ENCODE measurements around the gene NOL3. TPM values are rescaled to one million over a fixed set of nuclear protein-coding genes. Genes with fewer than 3 reads are reported as not detected.

NOL3 gene
- total and polyA plus RNA-seq, 2 donors: 2.3 to 28.2 TPM

DNA sequence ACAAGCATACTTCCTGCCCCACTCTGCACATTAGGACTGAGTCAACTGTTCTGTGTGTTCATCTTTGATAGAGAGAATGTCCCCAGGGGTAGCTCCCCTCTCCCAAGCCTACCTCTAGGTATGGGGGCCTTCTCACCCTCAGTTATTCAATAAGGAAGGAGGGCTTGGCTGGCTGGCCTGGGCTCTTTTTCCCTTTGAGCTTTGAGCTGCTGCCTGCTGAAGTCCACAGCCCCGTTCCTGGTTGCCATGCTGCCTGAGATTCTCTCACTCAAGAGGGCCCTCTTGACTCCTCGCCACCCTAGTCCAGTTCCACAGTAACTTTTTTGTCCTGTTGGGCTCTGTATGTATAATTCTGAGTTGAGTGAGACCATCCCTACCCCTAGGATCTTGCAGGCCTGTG is 24.6 kb upstream of the NOL3 start:
- Histone ChIP-seq H3K9me3 (ENCODE audit: control insufficient read depth in 2 of 2, insufficient read depth in 1 of 2, low read length in 1 of 2) (peaks cover 5 to 11% of the 10 kb centered on the region in 2 donors), H3K27me3 (ENCODE audit: control insufficient read depth in 2 of 2, insufficient read depth in 1 of 2, low read length in 1 of 2) (peaks cover 15 to 21% of the 10 kb centered on the region in 2 donors), H3K4me1 (ENCODE audit: control insufficient read depth in 2 of 2, insufficient read depth in 2 of 2, low read length in 2 of 2) (peaks cover 4 to 9% of the 10 kb centered on the region in 2 donors), H3K4me3 (ENCODE audit: low read length in 2 of 2) (no peak overlapping the region), H3K27ac (ENCODE audit: low read depth in 1 of 2, low read length in 1 of 2) (no peak overlapping the region), H3K36me3 (ENCODE audit: control insufficient read depth in 2 of 2, insufficient read depth in 2 of 2, low read length in 1 of 2) (peaks cover 69 to 73% of the 10 kb centered on the region in 2 donors)
- no peak for DNase-seq (ENCODE audit: low read depth in 6 of 9, low spot score in 9 of 9)
- 97% methylated on average over 2 of the region's 2 CpGs for WGBS

DNA sequence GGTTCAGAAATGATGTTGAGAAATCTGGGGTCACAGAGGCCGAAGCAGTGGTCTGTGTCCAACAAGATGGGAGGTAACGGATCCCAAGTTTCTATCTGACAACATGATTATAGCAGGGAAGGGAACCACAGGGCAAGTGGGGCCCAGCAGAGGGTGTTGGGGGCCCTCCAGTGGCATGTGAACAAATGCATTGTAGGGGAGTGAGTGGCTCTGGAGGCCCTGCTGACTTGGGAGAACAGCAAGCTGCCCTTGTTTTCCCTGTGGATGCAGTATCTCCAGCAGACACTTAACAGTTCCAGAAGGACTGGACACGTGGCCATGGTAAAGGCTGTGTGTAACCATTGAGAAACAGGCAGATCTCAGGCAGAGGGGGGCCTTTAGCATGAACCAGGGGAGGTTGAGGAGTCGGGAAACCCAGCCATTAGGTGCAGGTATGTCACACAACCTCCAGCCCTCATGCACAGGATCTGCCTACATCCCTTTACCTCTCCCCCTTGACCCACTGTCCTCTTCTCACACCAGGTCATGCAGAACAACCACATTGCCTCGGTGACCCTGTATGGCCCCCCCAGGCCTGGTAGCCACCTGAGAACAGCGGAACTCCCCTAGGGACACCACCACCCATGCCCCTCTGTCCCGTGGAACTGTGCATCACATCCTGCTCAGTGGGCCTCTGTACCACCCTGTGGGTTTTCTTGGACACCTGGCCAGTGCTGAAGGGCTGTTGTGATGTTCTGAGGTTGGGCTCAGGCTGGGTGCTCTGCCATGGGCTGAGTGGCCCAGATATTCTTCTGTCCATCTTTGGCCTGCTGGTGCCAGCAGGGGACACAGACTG is 23.6 kb upstream of the NOL3 start:
- no peak for DNase-seq (ENCODE audit: low read depth in 6 of 9, low spot score in 9 of 9)
- Histone ChIP-seq H3K36me3 (ENCODE audit: control insufficient read depth in 2 of 2, insufficient read depth in 2 of 2, low read length in 1 of 2) (peaks cover 60 to 65% of the 10 kb centered on the region in 2 donors), H3K9me3 (ENCODE audit: control insufficient read depth in 2 of 2, insufficient read depth in 1 of 2, low read length in 1 of 2) (peaks cover 5 to 13% of the 10 kb centered on the region in 2 donors), H3K4me3 (ENCODE audit: low read length in 2 of 2) (no peak overlapping the region), H3K27ac (ENCODE audit: low read depth in 1 of 2, low read length in 1 of 2) (no peak overlapping the region), H3K27me3 (ENCODE audit: control insufficient read depth in 2 of 2, insufficient read depth in 1 of 2, low read length in 1 of 2) (peaks cover 25 to 31% of the 10 kb centered on the region in 2 donors), H3K4me1 (ENCODE audit: control insufficient read depth in 2 of 2, insufficient read depth in 2 of 2, low read length in 2 of 2) (peaks cover 7 to 12% of the 10 kb centered on the region in 2 donors)
- WGBS: 97% methylated on average over 7 of the region's 7 CpGs

DNA sequence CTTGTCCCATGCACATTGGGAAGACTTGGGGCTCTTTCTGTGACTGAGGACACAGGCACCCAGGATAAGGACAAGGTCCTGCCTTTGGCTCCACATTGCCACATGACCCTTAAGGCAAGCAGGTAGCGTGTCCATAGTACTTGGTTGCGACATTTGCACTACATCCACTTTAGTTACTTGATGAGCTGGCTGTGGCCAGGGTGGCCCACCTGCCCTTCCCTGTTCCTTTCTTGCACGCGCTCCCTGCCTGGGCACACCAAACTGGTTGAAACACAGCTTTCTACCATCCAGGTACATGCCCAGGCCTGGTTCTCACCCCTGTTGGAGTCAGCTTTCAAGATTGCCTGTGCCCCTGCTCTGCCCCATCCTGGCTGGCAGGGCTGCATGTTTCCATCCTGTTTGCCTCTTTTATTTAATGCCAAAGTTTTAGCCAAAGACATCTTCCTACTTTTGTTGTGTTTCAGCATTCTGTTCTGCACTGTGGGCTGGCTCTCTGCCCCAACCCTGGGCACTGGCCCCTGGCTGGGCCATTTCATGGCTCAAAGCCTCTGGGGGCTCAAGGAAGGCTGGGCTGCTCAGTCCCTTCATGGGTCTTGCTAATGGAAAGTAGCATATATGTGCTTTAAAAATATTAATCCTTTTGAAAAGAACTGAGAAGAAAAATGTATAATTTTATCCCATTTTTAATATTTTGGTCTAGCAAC is 22.7 kb upstream of the NOL3 start:
- Histone ChIP-seq H3K4me1 (ENCODE audit: control insufficient read depth in 2 of 2, insufficient read depth in 2 of 2, low read length in 2 of 2) (peaks cover 7 to 12% of the 10 kb centered on the region in 2 donors), H3K9me3 (ENCODE audit: control insufficient read depth in 2 of 2, insufficient read depth in 1 of 2, low read length in 1 of 2) (peaks cover 5 to 13% of the 10 kb centered on the region in 2 donors), H3K36me3 (ENCODE audit: control insufficient read depth in 2 of 2, insufficient read depth in 2 of 2, low read length in 1 of 2) (peaks cover 51 to 60% of the 10 kb centered on the region in 2 donors), H3K27me3 (ENCODE audit: control insufficient read depth in 2 of 2, insufficient read depth in 1 of 2, low read length in 1 of 2) (peaks cover 28 to 40% of the 10 kb centered on the region in 2 donors), H3K27ac (ENCODE audit: low read depth in 1 of 2, low read length in 1 of 2) (no peak overlapping the region), H3K4me3 (ENCODE audit: low read length in 2 of 2) (no peak overlapping the region)
- no peak for DNase-seq (ENCODE audit: low read depth in 6 of 9, low spot score in 9 of 9)
- WGBS: 97% methylated on average over 4 of the region's 4 CpGs

DNA sequence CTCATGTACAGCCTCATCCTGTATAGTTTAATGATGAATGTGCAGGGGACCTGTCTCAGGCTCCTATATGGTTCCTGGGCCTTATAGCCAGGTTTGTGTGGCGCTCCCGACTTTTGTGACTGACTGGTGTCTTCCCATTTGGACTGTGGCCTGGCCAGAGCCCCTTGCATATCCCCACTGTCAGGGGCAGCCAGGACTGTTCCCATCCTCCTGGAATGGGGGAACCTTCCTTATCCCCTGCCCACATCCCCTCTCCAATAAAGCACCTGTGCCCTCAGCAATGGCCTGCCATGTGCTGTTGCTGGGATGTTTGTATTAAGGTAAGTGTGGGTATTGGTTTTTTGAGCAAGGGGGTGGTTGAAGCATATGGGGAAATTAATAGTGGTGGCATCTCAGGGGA is 22.1 kb upstream of the NOL3 start:
- 95% methylated on average over 2 of the region's 2 CpGs for WGBS
- Histone ChIP-seq H3K36me3 (ENCODE audit: control insufficient read depth in 2 of 2, insufficient read depth in 2 of 2, low read length in 1 of 2) (peaks cover 46 to 58% of the 10 kb centered on the region in 2 donors), H3K9me3 (ENCODE audit: control insufficient read depth in 2 of 2, insufficient read depth in 1 of 2, low read length in 1 of 2) (peaks cover 5 to 13% of the 10 kb centered on the region in 2 donors), H3K27me3 (ENCODE audit: control insufficient read depth in 2 of 2, insufficient read depth in 1 of 2, low read length in 1 of 2) (peaks cover 32 to 46% of the 10 kb centered on the region in 2 donors), H3K4me1 (ENCODE audit: control insufficient read depth in 2 of 2, insufficient read depth in 2 of 2, low read length in 2 of 2) (peaks cover 7 to 12% of the 10 kb centered on the region in 2 donors), H3K27ac (ENCODE audit: low read depth in 1 of 2, low read length in 1 of 2) (no peak overlapping the region), H3K4me3 (ENCODE audit: low read length in 2 of 2) (no peak overlapping the region)
- no peak for DNase-seq (ENCODE audit: low read depth in 6 of 9, low spot score in 9 of 9)

DNA sequence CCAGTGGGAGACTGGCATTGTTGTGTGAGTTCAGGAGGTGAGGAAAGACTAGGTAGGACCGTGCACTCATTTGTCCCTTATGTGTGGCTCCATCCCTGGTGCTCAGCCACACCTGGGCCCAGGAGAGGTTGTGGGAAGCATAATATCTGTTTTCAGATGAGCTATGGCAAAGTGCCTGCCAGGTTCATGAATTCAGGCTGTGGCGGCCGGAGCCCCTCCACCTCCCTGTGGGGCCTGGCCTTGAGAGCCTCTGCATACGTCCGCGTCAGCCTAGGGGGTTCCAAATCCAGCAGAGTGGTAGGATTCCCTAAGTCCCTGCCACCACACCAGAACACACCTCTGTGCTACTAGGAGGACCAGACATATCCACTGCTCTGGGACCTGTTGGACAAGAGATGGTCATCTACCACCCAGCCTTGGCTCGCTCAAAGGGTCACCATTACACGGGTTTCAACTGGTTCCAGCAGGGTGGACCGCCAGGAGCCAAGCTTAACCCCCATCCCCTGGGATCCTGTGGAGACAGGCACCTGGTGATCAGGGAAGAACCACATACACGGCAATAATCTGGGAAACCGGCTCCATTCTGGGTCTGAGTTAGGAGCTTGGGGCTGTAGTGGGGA is 21.6 kb upstream of the NOL3 start:
- DNase-seq (ENCODE audit: low read depth in 6 of 9, low spot score in 9 of 9): no peak
- WGBS: 97% methylated on average over 11 of the region's 11 CpGs
- peaks cover 7 to 12% of the 10 kb centered on the region in 2 donors for H3K4me1 ChIP-seq (ENCODE audit: control insufficient read depth in 2 of 2, insufficient read depth in 2 of 2, low read length in 2 of 2)

DNA sequence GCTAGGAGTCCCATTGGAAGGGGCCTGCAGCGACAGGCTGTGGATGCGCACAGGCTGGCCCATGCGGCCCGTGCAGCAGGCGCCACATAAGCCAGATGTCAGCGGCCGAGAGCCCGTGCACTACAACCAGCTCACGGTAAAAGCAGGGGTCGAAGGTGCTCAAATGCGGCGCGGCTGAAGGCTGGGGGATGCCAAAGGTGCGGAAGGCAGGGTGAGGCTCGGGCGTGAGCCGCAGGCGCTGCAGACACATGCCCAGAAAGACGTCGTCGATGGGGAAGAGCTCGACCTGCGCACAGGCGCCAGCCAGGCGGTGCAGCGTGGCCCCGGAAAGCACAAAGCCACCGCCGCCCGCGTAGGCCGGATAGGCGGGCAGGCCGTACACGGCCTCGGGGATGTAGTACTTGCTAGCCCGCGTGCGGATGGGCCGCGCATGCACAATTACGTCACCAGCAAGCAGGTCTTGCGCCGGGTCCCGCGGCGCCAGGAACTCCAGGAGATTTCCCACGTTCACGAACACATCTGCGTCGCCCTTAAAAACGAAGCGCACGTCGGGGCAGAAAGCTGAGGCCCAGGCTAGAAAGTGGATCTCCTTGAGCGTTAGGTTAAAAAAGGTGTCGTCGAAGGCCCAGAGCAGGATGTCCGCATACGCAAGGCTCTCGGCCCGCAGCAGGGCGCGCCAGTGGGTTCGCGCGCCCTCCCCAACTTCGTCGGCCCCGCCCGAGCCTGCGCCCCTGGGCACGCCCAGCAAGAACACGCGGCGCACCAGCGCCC is 20.9 kb upstream of the NOL3 start:
- DNase-seq (ENCODE audit: low read depth in 6 of 9, low spot score in 9 of 9): no peak
- peaks cover 5 to 13% of the 10 kb centered on the region in 2 donors for H3K9me3 ChIP-seq (ENCODE audit: control insufficient read depth in 2 of 2, insufficient read depth in 1 of 2, low read length in 1 of 2)
- no peak overlapping the region for H3K4me3 ChIP-seq (ENCODE audit: low read length in 2 of 2)
- WGBS: 80% methylated on average over 77 of the region's 77 CpGs
- H3K27me3 ChIP-seq (ENCODE audit: control insufficient read depth in 2 of 2, insufficient read depth in 1 of 2, low read length in 1 of 2): peaks cover 36 to 58% of the 10 kb centered on the region in 2 donors
- peaks cover 36 to 45% of the 10 kb centered on the region in 2 donors for H3K36me3 ChIP-seq (ENCODE audit: control insufficient read depth in 2 of 2, insufficient read depth in 2 of 2, low read length in 1 of 2)
- H3K27ac ChIP-seq (ENCODE audit: low read depth in 1 of 2, low read length in 1 of 2): no peak overlapping the region
- H3K4me1 ChIP-seq (ENCODE audit: control insufficient read depth in 2 of 2, insufficient read depth in 2 of 2, low read length in 2 of 2): peaks cover 7 to 12% of the 10 kb centered on the region in 2 donors

More for the DNA sequence above, 21.6 kb upstream of the NOL3 start:
- Histone ChIP-seq H3K36me3 (ENCODE audit: control insufficient read depth in 2 of 2, insufficient read depth in 2 of 2, low read length in 1 of 2) (peaks cover 42 to 52% of the 10 kb centered on the region in 2 donors), H3K4me3 (ENCODE audit: low read length in 2 of 2) (no peak overlapping the region), H3K27me3 (ENCODE audit: control insufficient read depth in 2 of 2, insufficient read depth in 1 of 2, low read length in 1 of 2) (peaks cover 32 to 51% of the 10 kb centered on the region in 2 donors), H3K9me3 (ENCODE audit: control insufficient read depth in 2 of 2, insufficient read depth in 1 of 2, low read length in 1 of 2) (peaks cover 5 to 13% of the 10 kb centered on the region in 2 donors), H3K27ac (ENCODE audit: low read depth in 1 of 2, low read length in 1 of 2) (no peak overlapping the region)

DNA sequence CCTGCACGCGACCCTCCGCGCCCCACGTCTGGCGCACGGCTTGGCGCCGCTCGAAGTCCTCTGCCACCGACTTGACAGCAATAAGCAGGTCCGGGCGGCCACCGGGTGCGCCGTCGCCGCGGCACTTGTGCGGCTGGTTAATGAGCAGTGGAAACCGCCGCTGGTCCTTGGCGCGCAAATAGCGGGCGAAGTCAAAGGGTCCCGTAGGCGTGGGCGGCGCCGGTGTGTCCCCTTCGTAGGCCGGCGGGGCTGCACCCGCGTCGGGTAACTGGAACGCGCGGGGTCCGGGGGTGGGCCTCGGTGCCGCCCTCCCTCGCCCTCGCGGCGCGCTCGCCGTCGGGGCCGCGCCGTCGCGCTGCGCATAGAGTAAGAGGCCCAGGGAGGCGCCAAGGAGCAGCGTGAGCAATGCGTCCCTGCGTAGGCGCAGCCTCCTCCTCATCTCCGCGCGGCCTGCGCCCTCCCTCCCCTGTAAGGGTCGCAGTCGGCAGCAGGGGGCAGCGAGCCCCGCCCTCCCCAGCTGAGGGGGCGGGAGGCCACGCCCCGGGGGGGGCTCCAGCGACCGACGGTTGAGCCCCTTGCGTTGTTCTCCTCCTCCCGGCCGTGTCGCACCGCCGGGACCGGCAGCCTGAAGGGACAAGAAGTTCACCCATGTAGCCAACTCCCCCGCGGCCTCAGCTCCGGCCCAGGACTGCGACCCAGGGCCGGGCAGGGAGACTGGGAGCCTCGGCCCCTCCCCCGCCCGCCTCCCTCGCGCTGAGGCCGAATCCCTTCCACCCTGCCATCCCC is 20.1 kb upstream of the NOL3 start:
- Histone ChIP-seq H3K27me3 (ENCODE audit: control insufficient read depth in 2 of 2, insufficient read depth in 1 of 2, low read length in 1 of 2) (peaks cover 44 to 66% of the 10 kb centered on the region in 2 donors), H3K4me3 (ENCODE audit: low read length in 2 of 2) (peak overlapping the region; percentile 18 to 63), H3K27ac (ENCODE audit: low read depth in 1 of 2, low read length in 1 of 2) (peak overlapping the region in 1 of 2 donors; percentile 37), H3K9me3 (ENCODE audit: control insufficient read depth in 2 of 2, insufficient read depth in 1 of 2, low read length in 1 of 2) (peaks cover 5 to 13% of the 10 kb centered on the region in 2 donors), H3K36me3 (ENCODE audit: control insufficient read depth in 2 of 2, insufficient read depth in 2 of 2, low read length in 1 of 2) (peaks cover 28 to 38% of the 10 kb centered on the region in 2 donors), H3K4me1 (ENCODE audit: control insufficient read depth in 2 of 2, insufficient read depth in 2 of 2, low read length in 2 of 2) (peaks cover 10 to 16% of the 10 kb centered on the region in 2 donors)
- peak in 3 of 9 donors; percentile 42 to 61 (median 59) for DNase-seq (ENCODE audit: low read depth in 6 of 9, low spot score in 9 of 9)
- 10% methylated on average over 94 of the region's 94 CpGs for WGBS
